ENCODE results near the gene IL1B.

The IL1B gene

DNA sequence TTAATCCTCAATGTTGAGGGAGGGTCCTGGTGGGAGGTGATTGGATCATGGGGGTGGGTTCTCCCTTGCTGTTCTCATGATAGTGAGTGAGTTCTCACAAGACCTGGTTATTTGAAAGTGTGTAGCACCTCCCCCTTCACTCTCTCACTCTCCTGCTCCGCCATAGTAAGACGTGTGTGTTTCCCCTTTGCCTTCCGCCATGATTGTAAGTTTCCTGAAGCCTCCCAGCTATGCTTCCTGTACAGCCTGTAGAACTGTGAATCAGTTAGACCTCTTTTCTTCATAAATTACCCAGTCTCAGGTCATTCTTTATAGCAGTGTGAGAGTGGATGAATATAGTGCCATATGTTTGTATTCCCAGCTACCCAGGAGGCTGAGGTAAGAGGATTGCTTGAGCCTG lies 9.6 kb downstream of the IL1B start:
- no peak overlapping the region for H3K9ac ChIP-seq
- no peak overlapping the region for H2AFZ ChIP-seq
- no peak overlapping the region for H3K4me2 ChIP-seq (ENCODE audit: low read length)
- H3K79me2 ChIP-seq, result no peaks in the 10 kb centered on the region
- H3K36me3 ChIP-seq (ENCODE audit: control insufficient read depth, insufficient read depth, low read length), result no peaks in the 10 kb centered on the region
- TF ChIP-seq, protein P1, sequence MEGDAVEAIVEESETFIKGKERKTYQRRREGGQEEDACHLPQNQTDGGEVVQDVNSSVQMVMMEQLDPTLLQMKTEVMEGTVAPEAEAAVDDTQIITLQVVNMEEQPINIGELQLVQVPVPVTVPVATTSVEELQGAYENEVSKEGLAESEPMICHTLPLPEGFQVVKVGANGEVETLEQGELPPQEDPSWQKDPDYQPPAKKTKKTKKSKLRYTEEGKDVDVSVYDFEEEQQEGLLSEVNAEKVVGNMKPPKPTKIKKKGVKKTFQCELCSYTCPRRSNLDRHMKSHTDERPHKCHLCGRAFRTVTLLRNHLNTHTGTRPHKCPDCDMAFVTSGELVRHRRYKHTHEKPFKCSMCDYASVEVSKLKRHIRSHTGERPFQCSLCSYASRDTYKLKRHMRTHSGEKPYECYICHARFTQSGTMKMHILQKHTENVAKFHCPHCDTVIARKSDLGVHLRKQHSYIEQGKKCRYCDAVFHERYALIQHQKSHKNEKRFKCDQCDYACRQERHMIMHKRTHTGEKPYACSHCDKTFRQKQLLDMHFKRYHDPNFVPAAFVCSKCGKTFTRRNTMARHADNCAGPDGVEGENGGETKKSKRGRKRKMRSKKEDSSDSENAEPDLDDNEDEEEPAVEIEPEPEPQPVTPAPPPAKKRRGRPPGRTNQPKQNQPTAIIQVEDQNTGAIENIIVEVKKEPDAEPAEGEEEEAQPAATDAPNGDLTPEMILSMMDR (IDR thresholded peaks at IDR 0.05), result no peak
- H3K27me3 ChIP-seq (ENCODE audit: control insufficient read depth, insufficient read depth, low read length), result no peaks in the 10 kb centered on the region
- no peak overlapping the region for H3K27ac ChIP-seq
- no peaks in the 10 kb centered on the region for H3K9me3 ChIP-seq (ENCODE audit: control insufficient read depth, low read length)
- no peak overlapping the region for H3K4me3 ChIP-seq (ENCODE audit: low read depth, low read length)
- no peaks in the 10 kb centered on the region for H3K4me1 ChIP-seq

DNA sequence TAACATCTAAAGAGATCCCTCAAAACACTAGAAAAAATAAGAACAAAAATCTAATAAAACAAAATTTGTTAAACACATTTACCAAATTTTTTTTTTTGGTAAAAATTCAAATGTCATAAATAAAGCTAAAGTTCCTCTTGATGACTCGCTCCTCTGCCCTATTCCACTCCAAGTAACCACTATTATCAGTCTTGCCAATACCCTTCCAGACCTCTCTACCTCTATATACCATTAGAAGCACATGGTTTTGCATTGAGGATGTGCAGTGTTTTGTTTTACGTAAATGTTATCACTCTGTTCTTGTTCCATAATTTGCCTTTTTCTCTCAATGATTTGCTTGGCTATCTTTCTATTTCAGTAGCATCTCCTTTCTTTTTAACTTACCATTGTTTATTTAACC lies 10.9 kb downstream of the IL1B start:
- H3K9ac ChIP-seq, result no peak overlapping the region
- H3K4me3 ChIP-seq (ENCODE audit: low read depth, low read length), result no peak overlapping the region
- no peaks in the 10 kb centered on the region for H3K4me1 ChIP-seq
- TF ChIP-seq, protein P1 (IDR thresholded peaks at IDR 0.05), result no peak
- H3K27me3 ChIP-seq (ENCODE audit: control insufficient read depth, insufficient read depth, low read length), result no peaks in the 10 kb centered on the region
- no peaks in the 10 kb centered on the region for H3K79me2 ChIP-seq
- no peak overlapping the region for H3K4me2 ChIP-seq (ENCODE audit: low read length)
- no peak overlapping the region for H2AFZ ChIP-seq
- H3K9me3 ChIP-seq (ENCODE audit: control insufficient read depth, low read length), result no peaks in the 10 kb centered on the region
- H3K27ac ChIP-seq, result no peak overlapping the region
- no peaks in the 10 kb centered on the region for H3K36me3 ChIP-seq (ENCODE audit: control insufficient read depth, insufficient read depth, low read length)

DNA sequence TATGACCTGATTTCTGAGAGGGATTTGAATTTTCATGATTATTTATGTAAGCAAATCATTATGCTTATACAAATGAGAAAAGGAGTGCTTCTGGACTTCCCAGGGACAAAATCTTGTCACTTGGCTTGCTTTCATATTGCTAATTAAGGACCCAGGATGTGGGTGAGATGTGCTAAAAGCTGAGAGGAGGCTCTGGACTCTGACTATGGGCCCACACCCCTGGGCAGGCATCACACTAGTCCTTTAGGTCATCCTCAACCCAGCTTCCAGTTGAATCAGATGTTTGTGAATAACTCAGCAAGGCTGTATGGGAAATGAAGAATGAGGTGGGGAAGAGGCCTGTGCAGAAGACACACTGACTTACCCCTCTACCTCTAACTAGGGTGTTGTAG lies 11.9 kb downstream of the IL1B start:
- Histone ChIP-seq H3K9ac (no peak overlapping the region), H3K4me3 (ENCODE audit: low read depth, low read length) (no peak overlapping the region), H2AFZ (no peak overlapping the region), H3K27me3 (ENCODE audit: control insufficient read depth, insufficient read depth, low read length) (no peaks in the 10 kb centered on the region), H3K36me3 (ENCODE audit: control insufficient read depth, insufficient read depth, low read length) (no peaks in the 10 kb centered on the region), H3K79me2 (no peaks in the 10 kb centered on the region), H3K4me2 (ENCODE audit: low read length) (no peak overlapping the region), H3K9me3 (ENCODE audit: control insufficient read depth, low read length) (no peaks in the 10 kb centered on the region), H3K4me1 (no peaks in the 10 kb centered on the region), H3K27ac (no peak overlapping the region)
- TF ChIP-seq, protein P1 (IDR thresholded peaks at IDR 0.05), result no peak

DNA sequence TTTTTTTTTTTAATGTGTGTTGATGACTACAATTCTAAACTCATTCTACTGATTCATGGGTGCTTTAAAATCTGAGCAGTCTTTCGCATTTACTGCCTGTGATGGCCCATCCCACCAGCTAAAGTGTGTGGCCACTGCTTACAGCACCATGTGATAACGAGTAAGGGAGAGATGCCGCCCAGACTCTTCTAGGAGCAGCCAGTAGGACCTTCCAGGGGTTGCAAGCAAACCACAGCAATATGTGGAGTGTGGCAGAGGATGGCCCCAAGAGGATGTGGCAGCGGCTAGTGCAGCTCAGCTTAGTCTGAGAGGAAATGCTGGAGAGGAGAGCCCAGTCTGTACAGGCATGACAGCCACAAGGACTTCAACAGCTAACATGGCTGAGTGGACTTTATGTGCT lies 14.9 kb downstream of the IL1B start:
- Histone ChIP-seq H3K36me3 (ENCODE audit: control insufficient read depth, insufficient read depth, low read length) (no peaks in the 10 kb centered on the region), H3K9me3 (ENCODE audit: control insufficient read depth, low read length) (no peaks in the 10 kb centered on the region), H2AFZ (no peak overlapping the region), H3K4me2 (ENCODE audit: low read length) (no peak overlapping the region), H3K79me2 (no peaks in the 10 kb centered on the region), H3K4me1 (no peaks in the 10 kb centered on the region), H3K27ac (no peak overlapping the region), H3K27me3 (ENCODE audit: control insufficient read depth, insufficient read depth, low read length) (no peaks in the 10 kb centered on the region), H3K9ac (no peak overlapping the region), H3K4me3 (ENCODE audit: low read depth, low read length) (no peak overlapping the region)
- TF ChIP-seq, protein P1 (IDR thresholded peaks at IDR 0.05), result no peak

DNA sequence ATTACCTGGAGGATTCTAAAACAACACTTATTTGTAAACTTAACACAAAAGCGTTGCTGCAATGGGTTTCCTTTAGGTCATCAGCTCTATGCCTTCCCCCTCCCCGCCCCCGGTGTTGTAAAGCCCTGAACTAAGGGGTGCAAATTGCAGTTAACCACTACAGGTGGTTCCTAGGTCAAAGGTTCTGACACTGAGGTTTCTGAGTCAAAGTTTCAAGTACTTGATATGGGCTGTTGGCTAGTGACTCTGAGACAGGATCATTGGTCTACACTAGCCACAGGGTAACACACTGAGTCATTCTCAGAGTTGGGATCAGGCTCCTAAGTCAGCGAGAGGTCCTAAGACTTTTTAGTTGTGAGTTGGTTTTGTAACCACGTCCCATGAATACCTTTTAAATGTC lies 15.4 kb downstream of the IL1B start:
- no peaks in the 10 kb centered on the region for H3K4me1 ChIP-seq
- TF ChIP-seq, protein P1 (IDR thresholded peaks at IDR 0.05), result no peak
- no peak overlapping the region for H3K4me2 ChIP-seq (ENCODE audit: low read length)
- no peaks in the 10 kb centered on the region for H3K36me3 ChIP-seq (ENCODE audit: control insufficient read depth, insufficient read depth, low read length)
- H3K9ac ChIP-seq, result no peak overlapping the region
- no peaks in the 10 kb centered on the region for H3K9me3 ChIP-seq (ENCODE audit: control insufficient read depth, low read length)
- H3K27me3 ChIP-seq (ENCODE audit: control insufficient read depth, insufficient read depth, low read length), result no peaks in the 10 kb centered on the region
- H3K4me3 ChIP-seq (ENCODE audit: low read depth, low read length), result no peak overlapping the region
- H2AFZ ChIP-seq, result no peak overlapping the region
- H3K27ac ChIP-seq, result no peak overlapping the region
- H3K79me2 ChIP-seq, result no peaks in the 10 kb centered on the region
